ENCODE measurements around the gene TNFRSF1A.

TNFRSF1A gene

GRCh38 chr12:6282453-6282840, 59.4 kb downstream of the TNFRSF1A start:
- TF ChIP-seq, protein P1, sequence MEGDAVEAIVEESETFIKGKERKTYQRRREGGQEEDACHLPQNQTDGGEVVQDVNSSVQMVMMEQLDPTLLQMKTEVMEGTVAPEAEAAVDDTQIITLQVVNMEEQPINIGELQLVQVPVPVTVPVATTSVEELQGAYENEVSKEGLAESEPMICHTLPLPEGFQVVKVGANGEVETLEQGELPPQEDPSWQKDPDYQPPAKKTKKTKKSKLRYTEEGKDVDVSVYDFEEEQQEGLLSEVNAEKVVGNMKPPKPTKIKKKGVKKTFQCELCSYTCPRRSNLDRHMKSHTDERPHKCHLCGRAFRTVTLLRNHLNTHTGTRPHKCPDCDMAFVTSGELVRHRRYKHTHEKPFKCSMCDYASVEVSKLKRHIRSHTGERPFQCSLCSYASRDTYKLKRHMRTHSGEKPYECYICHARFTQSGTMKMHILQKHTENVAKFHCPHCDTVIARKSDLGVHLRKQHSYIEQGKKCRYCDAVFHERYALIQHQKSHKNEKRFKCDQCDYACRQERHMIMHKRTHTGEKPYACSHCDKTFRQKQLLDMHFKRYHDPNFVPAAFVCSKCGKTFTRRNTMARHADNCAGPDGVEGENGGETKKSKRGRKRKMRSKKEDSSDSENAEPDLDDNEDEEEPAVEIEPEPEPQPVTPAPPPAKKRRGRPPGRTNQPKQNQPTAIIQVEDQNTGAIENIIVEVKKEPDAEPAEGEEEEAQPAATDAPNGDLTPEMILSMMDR (conservative IDR thresholded peaks at IDR 0.05; ENCODE audit: low read depth, low read length), result no peak
- DNase-seq (ENCODE audit: low read depth), result no peak
- no peak overlapping the region for H3K4me3 ChIP-seq (ENCODE audit: low read length)

- no peak for DNase-seq (ENCODE audit: low read depth)
- TF ChIP-seq, protein P1 (conservative IDR thresholded peaks at IDR 0.05; ENCODE audit: low read depth, low read length), result no peak
- no peak overlapping the region for H3K4me3 ChIP-seq (ENCODE audit: low read length)
Measured at GRCh38 chr12:6281081-6281809, 60.6 kb downstream of the TNFRSF1A start.

- H3K4me3 ChIP-seq (ENCODE audit: low read length), result no peak overlapping the region
- TF ChIP-seq, protein P1 (conservative IDR thresholded peaks at IDR 0.05; ENCODE audit: low read depth, low read length), result no peak
- DNase-seq (ENCODE audit: low read depth), result no peak
Measured at GRCh38 chr12:6280672-6281071, 61.2 kb downstream of the TNFRSF1A start.

DNA sequence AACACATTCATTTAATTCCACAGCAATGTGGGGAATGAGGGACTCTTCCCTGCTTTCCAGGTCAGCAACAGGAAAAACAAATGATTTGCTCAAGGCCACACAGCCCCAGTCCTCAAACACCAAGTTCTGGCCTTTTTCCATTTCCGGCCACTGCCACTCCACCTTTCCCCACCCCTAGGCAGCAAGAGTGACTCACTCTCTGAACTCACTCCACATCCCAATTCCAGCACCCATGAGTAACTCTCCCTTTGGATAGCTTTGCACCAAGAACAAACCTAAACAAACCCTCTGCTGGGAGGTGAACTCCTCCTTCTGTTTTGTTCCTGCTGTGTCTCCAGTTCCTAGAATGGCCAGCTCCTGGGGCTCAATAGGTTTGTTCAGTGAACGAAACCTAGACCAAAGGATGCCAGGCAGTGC, 61.8 kb downstream of the TNFRSF1A start:
- DNase-seq (ENCODE audit: low read depth), result no peak
- TF ChIP-seq, protein P1 (conservative IDR thresholded peaks at IDR 0.05; ENCODE audit: low read depth, low read length), result no peak

GRCh38 chr12:6279631-6280030, 62.2 kb downstream of the TNFRSF1A start:
- DNase-seq (ENCODE audit: low read depth), result no peak

More for the DNA sequence above, 61.8 kb downstream of the TNFRSF1A start:
- H3K4me3 ChIP-seq (ENCODE audit: low read length), result no peak overlapping the region

GRCh38 chr12:6279256-6279628, 62.6 kb downstream of the TNFRSF1A start:
- no peak overlapping the region for H3K4me3 ChIP-seq (ENCODE audit: low read length)
- TF ChIP-seq, protein P1 (conservative IDR thresholded peaks at IDR 0.05; ENCODE audit: low read depth, low read length), result no peak
- DNase-seq (ENCODE audit: low read depth), result no peak

More at GRCh38 chr12:6279631-6280030, 62.2 kb downstream of the TNFRSF1A start:
- no peak overlapping the region for H3K4me3 ChIP-seq (ENCODE audit: low read length)
- TF ChIP-seq, protein P1 (conservative IDR thresholded peaks at IDR 0.05; ENCODE audit: low read depth, low read length), result no peak

Measured in retinal pigment epithelial cell (primary cell).